Right renal pelvis (tissue), 4 donors: ENCODE results near the gene ABCC10. TPM values are rescaled to one million over a fixed set of nuclear protein-coding genes. Genes with fewer than 3 reads are reported as not detected.

Source experiments
- DNase-seq, 4 donors: peaks; one replicate each; pipeline ENCODE4 v3.0.0-alpha.2; 2013; ENCODE audit warnings: low read depth in 4 of 4, low spot score in 3 of 4, missing footprints in 1 of 4
- polyA plus RNA-seq, 4 donors: library from polyadenylated mRNA; unstranded; fragments of 120-200 nt; gene quantifications; one replicate each; pipeline ENCODE4 v1.2.1, GENCODE V29; 2013; ENCODE audit not compliant: insufficient read length in 4 of 4

ABCC10 gene
- polyA plus RNA-seq, 4 donors = 20.1 to 21.3 (median 20.9) TPM

DNA sequence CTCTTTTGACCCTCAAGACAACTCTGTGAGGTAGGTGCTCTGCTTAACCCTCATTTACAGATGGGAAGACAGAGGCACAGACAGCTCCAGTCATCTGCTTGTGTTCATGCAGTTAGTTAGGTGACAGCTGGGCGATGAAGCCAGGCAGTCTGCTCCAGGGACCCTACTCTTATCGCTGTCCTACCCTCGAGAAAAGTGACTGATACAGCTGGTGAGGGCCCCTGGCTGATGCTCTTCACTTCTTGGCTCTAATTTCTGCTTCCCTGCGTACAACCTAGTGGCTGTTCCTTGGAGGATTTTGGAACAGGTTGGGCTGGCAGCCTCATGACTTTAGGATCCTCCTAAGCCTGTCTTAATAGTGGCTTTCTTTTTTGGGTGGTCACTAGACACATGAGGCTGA, 40.9 kb downstream of the ABCC10 start:
- DNase-seq = no peak

DNA sequence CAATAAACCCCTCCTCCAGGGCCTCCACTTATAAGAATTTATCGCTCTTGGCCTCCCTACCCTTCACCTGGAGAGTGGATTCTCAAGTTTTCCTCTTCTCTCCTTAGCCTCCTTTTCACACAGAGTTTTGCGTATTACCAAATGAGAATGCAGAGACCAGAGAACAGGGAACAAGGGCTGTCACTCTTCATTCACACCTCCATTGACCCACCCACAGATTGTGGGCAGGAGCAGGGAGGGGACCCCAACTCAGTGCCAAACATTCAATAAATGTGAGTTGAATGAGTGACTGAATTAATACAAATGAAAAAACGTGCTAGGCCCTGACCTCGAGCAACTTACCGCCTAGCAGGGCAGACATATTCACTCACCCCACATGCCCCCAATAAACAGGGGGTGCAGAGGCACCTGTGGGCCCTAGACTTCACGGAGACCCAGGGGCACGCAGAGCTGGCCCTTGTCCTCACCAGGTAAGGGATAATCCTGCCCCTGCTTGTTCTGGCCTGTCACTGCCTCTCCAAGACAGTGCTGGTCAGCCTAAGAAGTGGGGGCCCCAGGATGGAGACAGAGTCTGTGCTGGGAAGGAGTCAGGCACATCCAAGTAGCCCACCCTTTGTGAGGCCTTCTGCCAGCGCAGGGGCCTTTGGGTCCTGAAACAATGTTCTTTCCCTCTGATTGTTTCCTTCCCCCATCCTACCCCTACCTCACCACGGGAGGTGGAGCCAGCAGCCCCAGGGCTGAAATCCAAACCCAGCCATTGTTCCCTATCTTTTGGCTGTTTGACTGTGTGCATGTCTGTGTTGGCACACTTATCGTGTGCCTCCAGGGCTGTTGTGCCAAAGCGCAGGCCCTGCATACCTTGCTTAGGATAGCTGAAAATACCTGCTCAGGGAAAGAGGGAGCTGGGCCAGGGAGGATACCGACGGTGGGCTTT, 41.7 kb downstream of the ABCC10 start:
- no peak for DNase-seq

DNA sequence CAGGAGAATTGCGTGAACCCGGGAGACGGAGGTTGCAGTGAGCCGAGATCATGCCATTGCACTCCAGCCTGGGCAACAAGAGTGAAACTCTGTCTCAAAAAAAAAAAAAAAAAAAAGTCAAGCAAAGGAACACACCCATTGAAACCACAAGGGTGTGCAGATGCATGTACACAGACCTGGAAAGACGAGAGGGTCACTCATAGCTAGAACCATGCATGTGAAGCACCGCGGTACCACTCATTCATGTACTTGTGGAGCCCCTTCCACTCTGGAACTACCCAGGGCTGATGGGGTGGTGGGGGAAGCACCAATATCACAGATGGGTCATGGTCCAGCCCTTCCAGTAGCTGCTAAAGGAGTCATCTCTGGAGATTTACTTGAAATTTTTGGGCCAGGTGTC, 42.6 kb downstream of the ABCC10 start:
- DNase-seq = no peak

GRCh38 chr6:43471399-43471798, 44.1 kb downstream of the ABCC10 start:
- no peak for DNase-seq

DNA sequence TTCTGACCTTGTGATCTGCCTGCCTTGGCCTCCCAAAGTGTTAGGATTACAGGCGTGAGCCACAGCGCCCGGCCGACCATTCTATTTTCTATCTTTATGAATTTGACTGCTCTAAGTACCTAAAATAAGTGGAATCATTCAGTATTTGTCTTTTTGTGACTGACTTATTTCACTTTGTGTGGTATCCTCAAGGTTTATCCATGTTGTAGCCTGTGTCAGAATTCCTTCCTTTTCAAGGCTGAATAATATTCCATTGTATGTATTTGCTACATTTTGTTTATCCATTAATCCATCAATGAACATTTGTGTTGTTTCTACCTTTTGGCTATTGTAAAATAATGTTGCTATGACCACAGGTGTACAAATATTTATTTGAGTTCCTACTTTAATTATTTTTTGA, 45.2 kb downstream of the ABCC10 start:
- no peak for DNase-seq

DNA sequence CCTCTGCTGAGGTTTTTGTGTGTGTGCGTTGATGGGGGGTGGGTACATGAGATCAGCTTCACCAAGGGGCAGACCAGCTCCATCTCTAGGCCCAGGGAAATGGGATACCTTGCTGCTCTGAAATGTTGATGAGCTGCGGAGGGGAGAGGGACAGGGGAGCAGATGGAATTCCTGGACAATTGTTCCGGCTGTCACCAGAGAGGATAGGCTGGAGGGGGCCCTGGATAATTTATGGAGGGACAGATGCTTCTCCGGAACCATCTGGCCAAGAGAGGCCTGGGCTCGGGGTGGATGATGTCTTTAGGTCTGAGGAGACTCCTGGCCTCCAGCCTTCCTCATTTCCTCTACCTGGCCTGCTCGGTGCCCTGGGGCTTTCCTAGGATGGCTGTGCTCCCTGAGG, 48.2 kb downstream of the ABCC10 start:
- DNase-seq = no peak

DNA sequence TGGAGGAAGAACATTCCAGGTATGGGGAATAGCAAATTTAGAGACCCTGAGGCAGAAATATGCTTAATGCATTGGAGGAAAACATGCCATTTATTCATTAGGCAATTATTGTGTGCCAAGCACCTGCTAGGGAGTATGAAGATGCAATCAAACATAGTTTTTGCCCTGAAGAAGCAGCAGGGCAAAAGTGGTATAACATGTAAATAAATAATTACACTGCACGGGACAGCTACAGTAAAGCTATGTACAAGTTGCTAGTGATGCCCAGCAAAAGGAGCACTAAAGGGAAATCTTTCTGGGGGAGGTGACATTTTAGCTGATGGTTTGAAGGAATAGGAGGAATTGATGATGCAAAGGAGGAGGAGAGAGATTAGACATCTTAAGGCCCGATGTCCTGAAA, 49.4 kb downstream of the ABCC10 start:
- DNase-seq = no peak

- DNase-seq = peak; percentile 81 to 84 (median 82)
Measured at GRCh38 chr6:43477235-43478007, 50.1 kb downstream of the ABCC10 start, which contains the start of gene TJAP1. Gene TJAP1 (plus strand): TSS chr6:43477570. CDS start chr6:43499002, 21,432 bp downstream.

GRCh38 chr6:43478008-43478372, 50.6 kb downstream of the ABCC10 start:
- no peak for DNase-seq

GRCh38 chr6:43481075-43481474, 53.7 kb downstream of the ABCC10 start:
- no peak for DNase-seq

- no peak for DNase-seq
Measured at GRCh38 chr6:43481591-43482236, 54.4 kb downstream of the ABCC10 start.

- no peak for DNase-seq
Measured at GRCh38 chr6:43488667-43489276, 61.4 kb downstream of the ABCC10 start.

GRCh38 chr6:43489277-43490072, 62.1 kb downstream of the ABCC10 start:
- no peak for DNase-seq

- no peak for DNase-seq
Measured at GRCh38 chr6:43490523-43490939, 63.2 kb downstream of the ABCC10 start.

GRCh38 chr6:43491750-43492661, 64.7 kb downstream of the ABCC10 start:
- DNase-seq = no peak

DNA sequence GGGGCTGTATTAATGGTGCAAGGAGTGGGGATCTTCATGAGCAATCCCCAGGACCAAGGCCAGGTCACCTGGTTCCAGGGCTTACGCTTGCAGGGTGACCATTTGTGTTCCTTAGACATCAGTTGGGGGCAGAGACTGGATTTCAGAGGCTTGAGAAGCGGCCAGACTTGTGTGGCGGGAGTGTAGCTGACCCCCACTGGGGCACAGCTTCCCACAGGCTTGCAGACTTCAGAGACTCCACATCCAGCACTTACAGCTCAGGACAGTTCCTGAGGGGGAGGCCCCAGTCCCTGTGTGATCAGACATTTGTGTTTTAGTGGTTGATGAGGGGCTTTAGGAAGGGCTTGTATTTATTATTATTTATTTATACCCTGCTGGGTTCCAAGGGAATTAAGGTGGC, 65.3 kb downstream of the ABCC10 start:
- no peak for DNase-seq

DNA sequence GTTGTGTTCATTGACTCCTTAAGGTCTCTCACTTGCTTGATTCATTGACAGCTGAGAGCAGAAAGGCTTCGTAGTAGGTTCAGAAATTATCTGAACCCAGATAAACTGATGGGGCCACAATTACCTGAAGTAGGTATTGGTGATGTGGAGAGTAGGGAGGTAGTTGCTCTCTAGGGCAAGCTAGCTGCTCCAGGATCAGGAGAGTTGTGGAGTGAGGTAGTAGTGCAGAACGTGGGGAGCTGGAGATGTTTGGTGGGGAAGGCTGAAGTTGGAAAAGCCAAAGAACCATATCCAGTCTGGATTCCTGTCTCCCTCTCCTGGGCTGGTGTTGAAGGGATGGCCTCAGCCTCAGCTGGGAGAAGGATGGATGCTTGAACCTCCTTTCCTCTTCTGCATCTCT, 65.9 kb downstream of the ABCC10 start:
- DNase-seq = no peak

- DNase-seq = no peak
Measured at GRCh38 chr6:43493833-43494232, 66.5 kb downstream of the ABCC10 start.

GRCh38 chr6:43494321-43494720, 67.0 kb downstream of the ABCC10 start:
- DNase-seq = no peak
